Measurements from ENCODE around the gene LRRFIP1.
A peak's percentile ranks its signal among the peaks of the same experiment; 100 is the strongest.

GRCh38 chr2:237752761-237753165 lies 125.4 kb downstream of the LRRFIP1 start:
- TF ChIP-seq HDAC6 (IDR thresholded peaks at IDR 0.05; ENCODE audit: unreplicated experiment) (no peak), RCOR1 (conservative IDR thresholded peaks at IDR 0.05; ENCODE audit: low read depth, low read length) (no peak), EZH2 (IDR thresholded peaks at IDR 0.05; ENCODE audit: borderline replicate concordance, control insufficient read depth, low read depth, low read length) (no peak), RAD21 (IDR thresholded peaks at IDR 0.05; ENCODE audit: insufficient read depth, low read depth, low read length) (no peak), HDAC2 (IDR thresholded peaks at IDR 0.05) (no peak), MXI1 (IDR thresholded peaks at IDR 0.05; ENCODE audit: low read depth, low read length) (no peak), CBX3 (IDR thresholded peaks at IDR 0.05; ENCODE audit: borderline replicate concordance, low read depth) (no peak), NFIC (IDR thresholded peaks at IDR 0.05; ENCODE audit: low read depth, low read length) (peak; percentile 61), NFYB (IDR thresholded peaks at IDR 0.05; ENCODE audit: insufficient read depth, low read depth, low read length) (no peak), USF2 (IDR thresholded peaks at IDR 0.05; ENCODE audit: borderline replicate concordance, low read depth, low read length) (no peak)
- TF ChIP-seq, protein P1, sequence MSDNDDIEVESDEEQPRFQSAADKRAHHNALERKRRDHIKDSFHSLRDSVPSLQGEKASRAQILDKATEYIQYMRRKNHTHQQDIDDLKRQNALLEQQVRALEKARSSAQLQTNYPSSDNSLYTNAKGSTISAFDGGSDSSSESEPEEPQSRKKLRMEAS (IDR thresholded peaks at IDR 0.05; ENCODE audit: low read depth, low read length) = no peak
- TF ChIP-seq, protein P2, sequence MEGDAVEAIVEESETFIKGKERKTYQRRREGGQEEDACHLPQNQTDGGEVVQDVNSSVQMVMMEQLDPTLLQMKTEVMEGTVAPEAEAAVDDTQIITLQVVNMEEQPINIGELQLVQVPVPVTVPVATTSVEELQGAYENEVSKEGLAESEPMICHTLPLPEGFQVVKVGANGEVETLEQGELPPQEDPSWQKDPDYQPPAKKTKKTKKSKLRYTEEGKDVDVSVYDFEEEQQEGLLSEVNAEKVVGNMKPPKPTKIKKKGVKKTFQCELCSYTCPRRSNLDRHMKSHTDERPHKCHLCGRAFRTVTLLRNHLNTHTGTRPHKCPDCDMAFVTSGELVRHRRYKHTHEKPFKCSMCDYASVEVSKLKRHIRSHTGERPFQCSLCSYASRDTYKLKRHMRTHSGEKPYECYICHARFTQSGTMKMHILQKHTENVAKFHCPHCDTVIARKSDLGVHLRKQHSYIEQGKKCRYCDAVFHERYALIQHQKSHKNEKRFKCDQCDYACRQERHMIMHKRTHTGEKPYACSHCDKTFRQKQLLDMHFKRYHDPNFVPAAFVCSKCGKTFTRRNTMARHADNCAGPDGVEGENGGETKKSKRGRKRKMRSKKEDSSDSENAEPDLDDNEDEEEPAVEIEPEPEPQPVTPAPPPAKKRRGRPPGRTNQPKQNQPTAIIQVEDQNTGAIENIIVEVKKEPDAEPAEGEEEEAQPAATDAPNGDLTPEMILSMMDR (IDR thresholded peaks at IDR 0.05 in 2 of 3, conservative IDR thresholded peaks at IDR 0.05 in 1 of 3; ENCODE audit: control insufficient read depth in 2 of 3, extremely low read depth in 1 of 3, insufficient read depth in 1 of 3, low read depth in 3 of 3, low read length in 3 of 3) = no peak

Measured in GM12878 (cell line).